NCI-H526 (cell line): ENCODE measurements around the gene SLC6A16.
"Not testable (repeated sequence)": the region's sequence is repeated elsewhere in the genome, so short reads cannot be mapped to it uniquely, and the experiment has no call there.

Experiments used
- DNase-seq, 2 experiments: peaks; one replicate each; lab custom pipeline; 2025; lab: John Stamatoyannopoulos, UW

Gene SLC6A16

DNA sequence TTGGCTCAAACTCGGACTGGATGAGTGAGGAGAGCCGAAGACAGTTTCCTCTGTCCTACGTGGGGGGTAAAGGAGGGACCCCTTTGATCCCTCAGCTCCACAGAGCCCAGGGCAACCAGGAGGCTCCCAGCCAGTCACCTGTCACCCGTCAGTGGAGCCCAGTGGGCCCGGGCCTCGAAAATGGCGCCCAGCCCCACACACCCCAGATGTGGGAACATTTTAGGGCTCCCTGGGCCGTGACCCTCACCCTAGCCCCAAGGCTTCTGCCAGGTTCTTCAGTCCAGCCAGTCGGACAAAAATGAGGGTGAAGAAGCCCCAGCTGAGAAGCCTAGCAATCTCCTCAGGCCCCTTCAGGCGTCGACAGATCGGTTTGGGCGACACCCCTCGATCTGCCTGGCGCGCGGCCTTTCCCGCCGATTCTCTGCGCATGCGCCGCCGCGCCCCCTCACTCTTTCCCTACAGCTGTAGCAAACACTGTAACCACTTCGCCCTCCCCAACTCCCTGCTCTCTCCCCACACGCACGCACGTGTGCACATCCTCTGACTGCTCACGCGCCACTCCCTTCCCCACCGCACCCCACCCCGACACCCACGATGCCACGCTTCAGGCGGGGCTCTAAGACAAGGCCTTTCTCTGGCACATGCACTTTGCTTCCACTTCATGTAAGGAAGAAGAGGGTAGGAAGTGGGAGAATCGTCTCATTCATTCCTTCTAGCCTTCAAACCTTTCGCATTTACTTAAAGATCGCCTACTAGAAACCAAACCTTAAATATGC lies at the start of gene SLC6A16:
Gene SLC6A16, minus strand, starts transcription at position 391 of the 776 bp plus-strand sequence. CDS start 13,844 bp downstream, outside the sequence.
- DNase-seq, result no peak

DNA sequence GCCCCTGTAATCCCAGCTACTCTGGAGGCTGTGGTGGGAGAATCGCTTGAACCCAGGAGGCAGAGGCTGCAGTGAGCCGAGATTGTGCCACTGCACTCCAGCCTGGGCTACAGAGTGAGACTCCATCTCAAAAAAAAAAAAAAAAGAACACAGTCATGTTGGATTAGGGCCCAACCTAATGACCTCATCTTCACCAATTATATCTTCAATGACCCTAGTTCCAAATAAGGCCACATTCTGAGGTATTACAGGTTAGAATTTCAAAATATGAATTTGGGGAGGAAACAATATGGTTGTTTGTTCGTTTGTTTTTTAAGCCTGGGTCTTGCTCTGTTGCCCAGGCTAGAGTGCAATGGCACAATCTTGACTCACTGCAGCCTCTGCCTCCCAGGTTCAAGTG lies 48.2 kb upstream of the SLC6A16 start:
- DNase-seq, result not testable (repeated sequence)

DNA sequence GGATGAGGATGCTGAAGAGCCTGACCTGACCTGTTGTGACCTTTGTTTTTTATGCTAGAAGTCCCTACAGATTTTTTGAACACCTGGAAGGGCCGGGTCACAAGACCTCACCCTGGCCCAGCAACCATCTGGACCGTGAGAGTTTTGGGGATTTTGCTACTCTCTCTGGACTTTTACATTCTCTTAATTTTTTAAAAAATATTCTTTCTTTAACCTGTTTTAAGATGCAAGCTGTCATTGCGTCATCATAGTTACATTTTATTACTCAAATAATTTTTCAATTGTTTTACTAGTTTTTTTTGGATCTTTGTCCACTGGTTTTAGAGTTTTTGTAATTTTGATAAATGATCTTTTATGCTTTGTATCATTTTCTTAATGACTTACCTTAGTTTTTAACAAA lies 46.2 kb upstream of the SLC6A16 start:
- DNase-seq, result no peak

DNA sequence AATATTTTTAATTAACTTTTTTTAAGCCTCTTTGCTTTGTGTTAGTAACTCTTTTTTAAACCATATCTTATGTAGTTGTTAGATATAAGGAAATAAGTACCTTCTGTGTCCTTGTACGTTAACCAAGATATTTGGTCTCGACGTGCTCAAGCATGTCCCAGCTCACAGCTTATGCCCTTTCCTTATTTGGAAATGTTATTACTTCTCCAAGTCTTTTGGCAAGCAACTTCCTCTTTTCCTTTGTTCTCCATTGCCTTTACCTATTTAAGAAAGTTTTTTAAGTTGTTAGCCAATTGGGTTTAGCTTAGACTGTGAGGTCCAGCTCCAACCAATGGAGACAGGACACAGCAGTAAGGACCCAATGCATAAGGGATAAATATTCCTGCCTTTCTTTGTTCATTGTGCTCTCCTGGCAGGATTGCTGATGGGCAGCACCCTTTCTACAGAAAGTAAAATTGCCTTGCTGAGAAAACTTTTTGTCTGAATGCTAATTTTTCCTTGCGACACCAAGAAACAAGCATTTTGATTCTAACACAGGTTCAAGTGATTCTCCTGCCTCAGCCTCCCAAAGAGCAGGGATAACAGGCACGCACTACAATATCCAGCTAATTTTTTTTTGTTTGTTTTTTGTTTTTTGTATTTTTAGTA lies 43.8 kb upstream of the SLC6A16 start:
- DNase-seq, result no peak

DNA sequence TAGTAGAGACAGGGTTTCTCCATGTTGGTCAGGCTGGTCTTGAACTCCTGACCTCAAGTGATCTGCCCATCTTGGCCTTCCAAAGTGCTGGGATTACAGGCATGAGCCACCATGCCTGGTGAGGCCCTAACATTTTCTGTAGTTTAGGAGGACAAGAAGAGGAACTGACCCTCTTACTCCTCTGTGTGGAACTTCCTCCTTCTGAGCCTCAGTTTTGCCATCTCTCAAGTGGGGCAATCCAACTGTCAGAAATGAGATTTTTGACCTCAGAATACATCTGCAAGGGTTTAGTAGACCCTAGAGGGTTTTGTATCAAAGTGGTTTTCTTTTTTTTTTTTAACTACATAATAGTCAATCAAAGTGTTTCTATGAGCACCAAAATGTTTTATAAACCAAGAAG lies 41.1 kb upstream of the SLC6A16 start:
- no peak for DNase-seq

DNA sequence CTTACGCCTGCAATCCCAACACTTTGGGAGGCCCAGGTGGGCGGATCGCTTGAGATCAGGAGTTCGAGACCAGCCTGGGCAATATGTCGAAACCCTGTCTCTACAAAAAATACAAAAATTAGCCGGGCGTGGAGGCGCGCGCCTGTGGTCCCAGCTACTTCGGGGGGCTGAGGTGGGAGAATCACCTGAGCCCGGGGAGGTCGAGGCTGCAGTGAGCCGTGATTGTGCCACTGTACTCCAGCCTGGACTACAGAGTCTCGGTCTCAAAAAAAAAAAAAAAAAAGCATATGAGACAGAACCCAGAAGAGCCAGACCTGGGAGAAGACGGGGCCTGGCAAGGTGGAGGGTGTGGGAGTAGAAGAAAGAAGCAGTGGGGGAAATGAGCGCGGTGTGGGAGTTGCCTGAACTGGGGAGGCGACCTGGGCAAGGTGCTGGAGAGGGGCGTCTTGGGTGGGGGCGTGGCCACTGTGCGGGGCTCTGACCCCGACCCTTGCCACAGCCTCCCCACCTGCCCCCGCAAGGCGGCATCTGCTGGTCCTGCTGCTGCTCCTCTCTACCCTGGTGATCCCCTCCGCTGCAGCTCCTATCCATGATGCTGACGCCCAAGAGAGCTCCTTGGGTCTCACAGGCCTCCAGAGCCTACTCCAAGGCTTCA lies 39.2 kb upstream of the SLC6A16 start:
- no peak for DNase-seq

DNA sequence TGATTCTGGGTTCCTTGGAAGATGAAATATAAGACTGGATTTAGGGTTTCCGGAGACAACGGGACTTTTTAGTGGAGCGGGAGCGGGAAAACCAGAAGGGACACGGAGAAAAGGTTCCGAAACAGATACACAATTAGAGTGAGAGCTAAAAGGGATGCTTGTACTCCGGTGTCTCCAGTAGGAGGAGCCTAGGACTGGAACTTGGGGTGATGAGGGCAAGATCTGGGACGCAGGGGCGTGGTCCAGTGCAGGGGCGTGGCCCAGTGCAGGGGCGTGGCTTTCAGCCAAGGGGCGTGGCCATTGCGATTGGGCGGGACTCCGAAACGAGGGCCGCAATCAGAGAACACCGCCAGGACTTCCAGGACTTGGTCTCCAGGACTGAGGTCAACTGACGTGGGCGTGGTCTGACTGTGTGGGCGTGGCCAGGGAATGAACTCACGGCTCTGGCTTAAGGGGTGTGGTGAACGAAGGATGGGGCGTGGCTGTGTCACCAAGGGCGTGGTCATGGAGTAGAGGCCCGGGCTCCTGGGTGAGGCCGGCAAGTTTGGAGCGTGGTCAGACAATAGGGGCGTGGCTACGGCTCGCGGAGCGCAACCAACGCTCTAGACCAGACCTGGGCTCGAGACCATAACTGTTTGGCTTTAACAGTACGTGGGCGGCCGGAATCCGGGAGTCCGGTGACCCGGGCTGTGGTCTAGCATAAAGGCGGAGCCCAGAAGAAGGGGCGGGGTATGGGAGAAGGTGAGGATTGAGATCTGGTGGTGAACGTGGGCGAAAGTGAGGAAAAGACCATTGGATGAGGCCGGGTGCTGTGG lies 38.5 kb upstream of the SLC6A16 start, which contains the start of gene DKKL1:
Gene DKKL1, plus strand, starts transcription at position 610 of the 815 bp plus-strand sequence. Its CDS starts 122 bp downstream, at position 732.
- peak; percentile 75 to 86 for DNase-seq

DNA sequence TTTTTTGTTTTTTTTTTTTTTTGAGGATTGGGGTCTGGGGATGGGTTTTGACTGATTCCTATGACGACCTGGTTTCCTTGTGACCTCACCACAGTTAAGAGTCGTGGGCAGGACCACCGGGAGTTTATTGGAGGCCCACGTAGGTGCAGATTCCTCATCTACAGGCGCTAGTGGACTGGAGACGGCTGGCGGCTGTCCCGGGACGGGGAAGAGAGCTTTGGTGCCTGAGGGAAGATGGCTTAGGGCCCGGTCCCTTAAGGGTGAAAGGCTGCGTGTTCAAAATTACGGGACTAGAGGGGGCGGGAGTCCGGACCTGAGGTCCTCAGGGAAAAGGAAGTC lies 37.9 kb upstream of the SLC6A16 start:
- DNase-seq, result no peak

DNA sequence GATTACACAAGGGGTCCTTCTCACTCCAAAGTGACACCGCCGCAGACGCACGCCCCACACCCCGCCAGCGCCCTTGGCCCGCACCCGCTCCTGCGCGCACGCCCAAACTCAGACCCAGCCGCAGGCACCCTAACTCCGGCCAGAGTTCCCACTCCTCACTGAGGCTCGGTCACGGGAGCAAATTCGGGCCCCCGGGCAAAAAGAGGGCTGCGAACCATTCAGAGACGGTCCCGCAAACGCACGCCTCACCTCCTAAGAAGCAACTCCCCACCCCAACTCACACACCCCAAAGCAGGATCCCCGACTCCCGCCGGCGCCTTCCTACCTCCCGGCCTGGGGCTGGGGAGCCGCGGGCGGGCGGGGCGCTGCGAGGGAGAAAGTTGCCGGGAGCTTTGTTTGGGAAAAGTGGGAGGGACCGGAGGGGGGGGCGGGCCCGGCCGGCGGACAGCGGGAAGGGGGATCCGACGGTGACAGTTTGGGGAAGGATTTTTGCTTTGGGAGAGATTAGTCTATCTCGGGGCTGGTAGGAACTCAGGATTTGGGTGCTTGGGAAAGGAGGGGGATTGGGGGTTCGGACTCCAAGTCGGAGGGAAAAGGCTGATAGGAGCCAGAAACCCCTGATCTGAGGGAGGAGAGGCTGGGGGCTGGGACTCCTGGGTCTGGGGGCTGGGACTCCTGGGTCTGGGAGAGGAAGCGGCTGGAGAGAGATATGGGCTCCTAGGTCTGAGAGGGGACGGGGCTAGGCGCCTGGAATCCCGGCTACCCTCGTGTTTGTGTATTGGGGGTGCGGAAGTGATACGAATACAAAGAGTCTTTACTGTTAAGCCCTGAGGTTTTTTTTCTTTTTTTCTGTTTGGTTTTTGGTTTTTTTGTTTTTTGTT lies 37.3 kb upstream of the SLC6A16 start, which contains the start of gene TEAD2:
Gene TEAD2, minus strand, starts transcription at position 369 of the 881 bp plus-strand sequence. CDS start 2,341 bp downstream, outside the sequence.
- no peak for DNase-seq

DNA sequence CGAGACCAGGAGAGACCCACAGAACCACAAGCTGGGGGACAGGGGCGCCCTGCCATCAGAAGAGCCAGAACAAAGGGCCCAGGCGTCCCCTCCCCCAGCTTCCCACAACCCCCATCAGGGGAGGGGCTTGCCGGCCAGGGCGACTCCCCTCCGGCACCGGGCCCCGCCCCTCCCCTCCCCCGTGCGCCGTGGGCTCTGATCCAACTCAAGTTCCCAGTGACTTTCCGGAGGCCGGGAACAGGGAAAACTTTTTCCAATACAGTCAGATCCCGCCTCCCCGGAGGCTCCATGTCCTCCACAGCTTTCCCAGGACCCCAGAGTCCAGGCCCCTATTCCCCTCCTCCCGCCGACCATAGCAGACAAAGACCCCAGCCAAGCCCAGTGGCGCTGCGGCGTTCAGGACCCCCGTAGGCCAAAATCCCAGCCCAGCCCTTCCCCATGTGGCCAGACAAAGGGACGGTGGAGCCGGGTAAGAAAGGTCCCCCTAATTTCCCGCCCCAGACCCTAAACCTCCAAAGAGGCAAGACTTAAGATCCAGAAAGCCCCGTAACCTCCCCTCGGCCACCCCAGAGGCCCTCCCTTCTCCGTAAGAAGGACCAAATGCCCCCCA lies 36.6 kb upstream of the SLC6A16 start:
- peak in 1 of 2 experiments; percentile 30 for DNase-seq

DNA sequence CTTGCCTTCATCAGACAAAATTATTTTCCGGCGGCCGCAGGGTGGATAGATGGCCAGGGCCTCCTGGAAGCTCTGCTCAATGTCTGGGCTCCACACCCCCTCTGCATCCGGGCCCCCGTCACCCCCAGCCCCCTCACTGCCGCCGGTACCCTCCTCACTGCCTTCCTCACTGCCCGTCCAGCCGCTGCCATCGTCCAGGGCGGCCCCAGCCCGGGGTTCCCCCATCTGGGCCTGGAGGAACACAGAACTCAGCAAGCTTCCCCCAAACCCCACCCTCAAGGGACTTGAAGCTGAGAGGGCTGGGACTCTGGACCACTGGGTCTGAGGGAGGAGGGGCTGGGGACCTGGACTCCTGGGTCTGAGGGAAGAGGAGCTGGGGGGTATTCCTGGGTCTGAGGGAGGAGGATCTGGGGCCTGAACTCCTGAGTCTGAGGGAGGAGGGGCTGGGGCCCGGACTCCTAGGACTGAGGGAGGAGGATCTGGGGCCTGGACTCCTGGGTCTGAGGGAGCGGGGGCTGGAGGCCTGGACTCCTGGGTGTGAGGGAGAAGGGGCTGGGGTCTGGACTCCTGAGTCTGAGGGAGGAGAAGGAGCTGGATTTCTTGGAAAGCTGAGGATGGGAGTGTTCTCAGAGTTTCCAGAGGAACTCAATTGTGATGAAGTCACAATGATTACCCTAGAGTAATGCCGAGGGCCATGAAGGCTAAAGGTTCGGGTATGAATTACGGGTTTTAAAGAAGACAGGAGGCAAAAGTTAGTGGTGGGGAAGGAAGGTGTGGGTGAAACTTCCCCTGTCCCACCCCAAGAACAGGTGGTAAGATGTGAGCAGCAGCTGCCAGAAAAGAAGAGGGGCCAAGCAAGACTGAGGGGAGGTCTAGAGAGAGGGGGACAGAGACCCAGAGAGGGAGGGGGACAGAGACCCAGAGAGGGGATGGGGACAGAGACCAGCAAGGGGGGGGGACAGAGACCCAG lies 35.1 kb upstream of the SLC6A16 start:
- DNase-seq, result no peak

DNA sequence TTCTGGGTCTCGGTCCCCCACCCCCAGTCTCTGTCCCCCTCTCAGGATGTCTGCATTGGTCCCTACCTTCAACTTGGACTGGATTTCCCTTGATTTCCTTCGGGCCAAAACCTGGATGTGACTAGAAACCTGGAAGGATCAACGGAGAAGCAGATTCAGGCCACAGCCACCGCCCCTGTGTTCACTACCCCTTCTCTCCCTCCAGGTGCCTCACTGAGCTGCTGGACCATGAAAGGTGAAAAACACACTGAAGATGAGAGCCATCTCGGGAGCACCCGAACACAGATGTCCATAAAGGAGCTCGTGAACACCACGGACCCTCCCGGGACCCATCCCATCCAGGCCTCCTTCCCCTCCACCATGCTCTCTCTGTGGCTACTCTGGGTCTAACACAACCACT lies 32.2 kb upstream of the SLC6A16 start:
- DNase-seq, result no peak

DNA sequence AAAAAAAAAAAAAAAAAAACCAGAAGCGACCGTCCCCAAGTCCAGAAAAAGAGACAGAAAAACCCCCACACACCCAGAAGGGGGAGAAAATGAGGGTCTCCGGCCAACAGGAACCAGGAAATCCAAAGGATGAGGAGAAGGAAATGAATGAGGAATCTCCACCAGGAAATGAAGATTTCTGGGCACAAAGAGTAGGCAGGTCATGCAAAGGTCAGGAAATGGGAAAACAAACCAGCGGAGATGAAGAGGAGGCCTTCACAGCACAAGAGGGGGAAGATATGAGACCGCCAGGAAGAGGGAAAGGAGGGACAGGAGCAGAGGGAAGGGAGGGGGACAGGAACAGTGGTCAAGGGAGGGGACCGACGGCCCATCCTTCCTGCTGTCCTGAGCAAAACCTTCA lies 31.4 kb upstream of the SLC6A16 start:
- no peak for DNase-seq

DNA sequence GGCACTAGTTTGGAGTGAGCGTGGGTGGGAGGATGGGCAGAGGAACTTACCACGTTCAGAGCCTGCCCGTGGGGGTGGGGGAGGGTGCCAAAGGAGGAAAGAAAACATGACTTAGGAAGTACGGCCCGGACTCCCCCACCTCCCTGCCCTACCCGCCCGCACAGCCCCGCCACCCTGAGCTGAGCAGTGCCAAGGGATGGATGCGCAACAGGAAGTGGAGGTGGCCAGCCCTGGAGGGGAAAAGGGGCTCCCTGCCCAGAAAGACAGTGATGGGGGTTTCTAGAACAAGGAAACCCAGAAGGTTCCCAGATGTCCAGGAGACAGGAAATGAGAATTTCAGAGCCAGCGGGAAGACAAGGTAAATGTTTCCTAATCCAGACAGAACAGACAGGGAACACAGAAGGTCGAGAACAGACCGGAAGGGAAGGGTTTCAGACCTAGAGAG lies 30.9 kb upstream of the SLC6A16 start:
- DNase-seq, result no peak

DNA sequence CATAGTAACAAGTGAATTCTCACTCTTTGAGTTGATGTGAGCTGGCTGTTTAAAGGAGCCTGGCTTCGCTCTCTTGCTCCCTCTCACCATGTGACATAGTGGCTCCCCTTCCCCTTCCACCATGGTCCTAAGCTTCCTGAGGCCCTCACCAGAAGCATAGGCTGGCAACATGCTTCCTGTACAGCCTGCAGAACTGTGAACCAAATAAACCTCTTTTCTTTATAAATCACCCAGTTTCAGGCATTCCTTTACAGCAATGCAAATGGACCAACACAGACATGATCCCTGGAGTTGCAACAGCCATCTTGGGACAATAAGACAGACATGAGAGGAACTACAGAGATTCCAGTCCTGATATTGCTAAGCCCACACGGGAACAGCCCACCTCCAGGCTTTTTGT lies 24.6 kb upstream of the SLC6A16 start:
- DNase-seq, result no peak

DNA sequence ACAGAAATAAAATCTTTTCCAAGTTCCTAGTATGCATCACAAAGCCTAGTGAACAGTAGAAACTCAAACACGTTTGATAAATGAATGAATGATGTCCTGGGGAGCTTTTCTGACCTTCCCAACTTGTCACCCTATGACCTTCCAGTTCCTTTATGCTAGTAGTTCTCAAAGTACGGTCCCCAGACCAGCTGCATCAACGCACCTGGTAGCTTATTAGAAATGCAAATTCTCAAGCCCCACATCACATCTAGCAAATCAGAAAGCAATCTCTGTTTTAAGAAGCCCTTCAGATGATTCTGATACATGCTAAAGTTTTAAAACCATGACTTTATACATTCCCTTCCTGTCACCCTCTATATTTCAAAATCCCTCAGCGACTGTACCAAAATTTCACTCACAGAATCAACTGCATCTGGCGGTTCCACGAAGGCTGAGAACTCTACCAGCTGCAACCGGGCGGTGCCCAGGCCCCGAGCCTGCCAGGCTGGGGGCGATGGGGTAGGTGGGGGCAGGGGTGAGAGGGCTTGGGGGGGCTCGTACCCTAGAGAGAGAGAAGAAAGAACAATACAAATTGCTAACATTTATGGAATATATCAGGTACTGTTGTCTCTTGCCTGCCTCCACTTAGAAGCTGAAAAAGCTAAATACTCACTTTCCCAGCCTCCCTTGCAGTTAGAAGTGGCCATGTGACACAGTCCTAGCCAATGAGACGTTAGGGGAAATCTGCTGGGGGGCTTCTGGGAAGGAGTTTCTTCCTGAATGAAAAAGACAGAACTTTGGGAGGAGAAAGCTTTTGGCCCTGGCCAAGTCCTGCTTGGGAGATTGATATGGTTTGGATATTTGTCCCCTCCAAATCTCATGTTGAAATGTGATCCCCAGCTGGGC lies 23.6 kb upstream of the SLC6A16 start:
- no peak for DNase-seq

DNA sequence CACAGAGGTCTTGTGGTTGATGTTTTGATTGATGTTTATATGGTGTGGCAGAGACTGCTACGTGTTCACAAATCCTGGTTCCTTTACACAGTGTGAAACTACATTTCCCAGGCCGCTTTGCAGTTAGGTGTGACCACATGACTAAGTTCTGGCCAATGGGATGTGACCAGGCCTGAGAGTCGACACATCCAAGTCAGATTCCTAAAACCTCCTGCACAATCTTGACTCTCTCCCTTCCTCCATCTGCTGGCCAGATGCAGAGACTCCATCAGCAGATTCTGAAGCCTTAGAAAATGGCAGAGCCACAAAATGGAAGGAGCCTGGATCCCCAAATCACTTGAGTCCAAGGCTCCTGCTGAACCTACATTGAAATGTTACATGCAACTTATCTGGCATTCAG lies 22.8 kb upstream of the SLC6A16 start:
- DNase-seq, result peak in 1 of 2 experiments; percentile 41

DNA sequence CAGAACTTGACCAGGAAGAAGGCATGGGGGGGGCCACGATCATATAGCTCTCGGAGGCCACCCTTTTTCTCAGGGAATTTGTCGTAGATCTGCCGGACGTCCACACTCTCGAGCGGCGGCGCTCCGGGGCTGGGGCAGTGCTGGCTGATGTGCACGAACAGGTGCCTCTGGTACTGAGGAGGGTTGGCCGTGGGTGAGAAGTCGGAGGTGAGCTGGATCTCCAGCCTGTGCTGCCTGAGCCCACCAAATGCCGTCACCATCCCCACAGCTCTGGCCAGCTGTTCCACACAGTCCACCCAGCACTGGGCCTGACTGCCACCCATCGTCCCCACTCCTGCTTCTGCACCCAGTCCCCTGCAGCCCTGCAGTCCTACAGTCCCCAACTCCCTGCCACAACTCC lies 22.2 kb upstream of the SLC6A16 start:
- no peak for DNase-seq
